ENCODE measurements around the gene FARS2.

GRCh38 chr6:5314191-5314865 lies 53.0 kb downstream of the FARS2 start:
- TF ChIP-seq CTCF (conservative IDR thresholded peaks at IDR 0.05; ENCODE audit: low read depth, low read length) (no peak), EZH2 (IDR thresholded peaks at IDR 0.05; ENCODE audit: borderline replicate concordance, low read depth, low read length, poor library complexity, severe bottlenecking) (no peak)

All from A673 (cell line).